Liver (tissue), 9 donors: ENCODE results near the gene ATP5F1D. TPM values are rescaled to one million over a fixed set of nuclear protein-coding genes. Genes with fewer than 3 reads are reported as not detected.
A peak's percentile ranks its signal among the peaks of the same experiment; 100 is the strongest.

Experiments used
- DNase-seq: peaks from one replicate; pipeline ENCODE4 v3.0.0-alpha.2; 2017; ENCODE audit warnings: low spot score
- H3K27ac ChIP-seq, 2 donors: one replicate each; pipeline ENCODE4 v1.7.0; 2013; ENCODE audit warnings: inconsistent platforms in 2 of 2, low read length in 2 of 2, control low read depth in 1 of 2, low read depth in 1 of 2, mild to moderate bottlenecking in 1 of 2
- H3K27me3 ChIP-seq, 4 donors: one replicate each; pipeline versions ENCODE4 v1.6.1 to v1.7.0; 2013; ENCODE audit warnings: low read length in 3 of 4, inconsistent platforms in 1 of 4, mild to moderate bottlenecking in 1 of 4, moderate library complexity in 1 of 4; ENCODE audit not compliant: control insufficient read depth in 4 of 4, insufficient read depth in 4 of 4
- H3K36me3 ChIP-seq, 4 donors: one replicate each; pipeline versions ENCODE4 v1.6.1 to v1.7.0; 2013; ENCODE audit warnings: low read length in 3 of 4, mild to moderate bottlenecking in 3 of 4, low read depth in 1 of 4, moderate library complexity in 1 of 4; ENCODE audit not compliant: control insufficient read depth in 4 of 4, insufficient read depth in 3 of 4
- H3K4me1 ChIP-seq, 4 donors: one replicate each; pipeline versions ENCODE4 v1.6.1 to v1.7.0; 2013; ENCODE audit warnings: low read length in 3 of 4, mild to moderate bottlenecking in 3 of 4, moderate library complexity in 1 of 4; ENCODE audit not compliant: control insufficient read depth in 4 of 4, insufficient read depth in 4 of 4
- H3K4me3 ChIP-seq, 3 donors: one replicate each; pipeline versions ENCODE4 v1.6.1 to v1.7.0; 2013; ENCODE audit warnings: low read length in 3 of 3, control low read depth in 1 of 3, low read depth in 1 of 3, mild to moderate bottlenecking in 1 of 3
- H3K9ac ChIP-seq, 2 donors: one replicate each; pipeline ENCODE4 v1.7.0; 2013; ENCODE audit warnings: low read length in 2 of 2, mild to moderate bottlenecking in 2 of 2, moderate library complexity in 2 of 2, control low read depth in 1 of 2, low read depth in 1 of 2
- H3K9me3 ChIP-seq, 4 donors: one replicate each; pipeline versions ENCODE4 v1.6.1 to v1.7.0; 2013; ENCODE audit warnings: low read length in 3 of 4; ENCODE audit not compliant: control insufficient read depth in 4 of 4
- EGR1 ChIP-seq, 2 donors: IDR thresholded peaks; 2 replicates each; pipeline ENCODE4 v1.6.1; 2016 to 2018; ENCODE audit warnings: antibody characterized with exemption in 2 of 2, low read depth in 2 of 2
- FOXA1 ChIP-seq: IDR thresholded peaks from 2 replicates; pipeline ENCODE4 v1.6.1; 2016; ENCODE audit warnings: antibody characterized with exemption
- FOXA2 ChIP-seq: IDR thresholded peaks from 2 replicates; pipeline ENCODE4 v1.6.1; 2016; ENCODE audit warnings: antibody characterized with exemption
- GABPA ChIP-seq, 2 donors: IDR thresholded peaks in 1 of 2; conservative IDR thresholded peaks in 1 of 2; 2 replicates each; pipeline ENCODE4 v1.6.1; 2016; ENCODE audit warnings: antibody characterized with exemption in 2 of 2, mild to moderate bottlenecking in 1 of 2, moderate library complexity in 1 of 2
- HNF4A ChIP-seq, 2 donors: conservative IDR thresholded peaks; 2 replicates each; pipeline ENCODE4 v1.6.1; 2016; ENCODE audit warnings: antibody characterized with exemption in 2 of 2, mild to moderate bottlenecking in 2 of 2
- HNF4G ChIP-seq: IDR thresholded peaks from 2 replicates; pipeline ENCODE4 v1.6.1; 2016; ENCODE audit warnings: antibody characterized with exemption
- JUND ChIP-seq, 2 donors: IDR thresholded peaks; 2 replicates each; pipeline ENCODE4 v1.6.1; 2016; ENCODE audit warnings: antibody characterized with exemption in 2 of 2
- NR2F2 ChIP-seq: IDR thresholded peaks from 2 replicates; pipeline ENCODE4 v1.6.1; 2016; ENCODE audit warnings: antibody characterized with exemption
- RAD21 ChIP-seq, 2 donors: IDR thresholded peaks; 2 replicates each; pipeline ENCODE4 v1.6.1; 2016; ENCODE audit warnings: antibody characterized with exemption in 2 of 2, mild to moderate bottlenecking in 2 of 2
- RXRA ChIP-seq, 2 donors: IDR thresholded peaks; 2 replicates each; pipeline ENCODE4 v1.6.1; 2017 to 2018; ENCODE audit warnings: antibody characterized with exemption in 2 of 2, mild to moderate bottlenecking in 1 of 2
- SP1 ChIP-seq: IDR thresholded peaks from 2 replicates; pipeline ENCODE4 v1.6.1; 2018; ENCODE audit warnings: antibody characterized with exemption, mild to moderate bottlenecking
- TAF1 ChIP-seq: conservative IDR thresholded peaks from 2 replicates; pipeline ENCODE4 v1.6.1; 2016; ENCODE audit warnings: antibody characterized with exemption, mild to moderate bottlenecking
- YY1 ChIP-seq: IDR thresholded peaks from 2 replicates; pipeline ENCODE4 v1.6.1; 2016; ENCODE audit warnings: antibody characterized with exemption, mild to moderate bottlenecking
- WGBS: extraction: QIAGEN DNeasy Blood & Tissue Kit; methylation state at CpG from one replicate; pipeline ENCODE4 v1.1.7; 2013; 5-methylcytosine and 5-hydroxymethylcytosine counted together
- polyA plus RNA-seq, 2 donors: library from polyadenylated mRNA; stranded (reverse) in 1 of 2; unstranded in 1 of 2; fragments of 200-250 nt in 1 of 2; fragments of >200 nt in 1 of 2; fragmentation: Nextera tagmentation in 1 of 2; extraction: Ambion mirVana in 1 of 2; gene quantifications; one replicate each; pipeline versions ENCODE4 v1.2.1 to v1.2.3, GENCODE V29; 2013 to 2015
- total RNA-seq, 2 donors: library from RNA; depleted of rRNA; stranded (reverse); fragments of >200 nt; gene quantifications; one replicate each; pipeline ENCODE4 v1.2.3, GENCODE V29; 2014
- TF ChIP-seq, protein P1 (sequence below): fragments of 150-350 bp; IDR thresholded peaks from 2 replicates; pipeline ENCODE4 v1.5.1; 2017; ENCODE audit warnings: improper control_type of control experiment, low read depth, low read length; ENCODE audit not compliant: missing input control
- TF ChIP-seq, protein P2 (sequence below): IDR thresholded peaks from 2 replicates; pipeline ENCODE4 v1.6.1; 2016; ENCODE audit warnings: antibody characterized with exemption
- TF ChIP-seq, protein P3 (sequence below): IDR thresholded peaks from 2 replicates; pipeline ENCODE4 v1.6.1; 2016; ENCODE audit warnings: antibody characterized with exemption
- TF ChIP-seq, protein P4 (sequence below): IDR thresholded peaks from 2 replicates; pipeline ENCODE4 v1.6.1; 2016; ENCODE audit warnings: antibody characterized with exemption
- TF ChIP-seq, protein P5 (sequence below): IDR thresholded peaks from 2 replicates; pipeline ENCODE4 v1.6.1; 2016; ENCODE audit warnings: antibody characterized with exemption, mild to moderate bottlenecking
- donor health status: healthy.
- donor health status: healthy.
- donor health status: healthy.
- donor health status: healthy.
- donor health status: healthy.

The ATP5F1D gene
- total and polyA plus RNA-seq, 4 donors, result 20.2 to 315 (median 145) TPM

DNA sequence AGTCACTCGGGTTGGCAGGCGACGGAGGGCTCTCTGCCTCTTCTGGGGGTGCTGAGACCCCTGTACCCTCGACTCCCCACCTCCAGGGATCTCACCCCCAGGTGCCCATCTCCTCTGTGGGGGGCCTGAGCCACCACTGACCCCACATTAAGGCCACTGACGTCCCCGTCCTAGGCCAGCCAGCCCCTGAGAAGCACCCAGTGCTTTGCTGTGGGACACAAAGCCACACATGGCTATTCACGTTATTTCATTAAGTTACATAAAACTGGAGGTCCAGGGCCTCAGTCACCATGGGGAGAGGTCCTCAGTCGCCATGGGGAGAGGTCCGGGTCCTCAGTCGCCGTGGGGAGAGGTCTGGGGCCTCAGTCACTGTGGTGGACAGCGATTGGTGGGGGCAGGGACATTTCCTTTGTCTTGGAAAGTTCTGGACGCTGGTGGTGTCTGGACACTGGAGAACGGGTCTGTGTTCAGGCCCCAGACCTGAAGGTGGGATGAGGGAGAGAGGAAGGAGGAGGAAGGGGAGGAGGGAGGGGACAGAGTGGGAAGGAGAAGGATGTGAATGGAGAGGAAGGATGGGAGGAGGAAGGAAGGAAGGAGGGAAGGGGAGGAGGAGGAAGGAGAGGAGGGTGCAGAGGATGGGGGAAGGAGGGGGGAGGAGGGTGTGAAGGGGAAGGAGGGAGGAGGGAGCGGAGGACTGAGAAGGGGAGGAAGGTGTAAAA lies 40.2 kb downstream of the ATP5F1D start:
- Histone ChIP-seq H3K4me1 (peaks cover 11 to 46% (median 37%) of the 10 kb centered on the region in 4 donors), H3K36me3 (peaks cover 0 to 5% (median 4%) of the 10 kb centered on the region in 4 donors), H3K27me3 (no peaks in the 10 kb centered on the region), H3K9ac (no peak overlapping the region), H3K27ac (no peak overlapping the region), H3K4me3 (no peak overlapping the region), H3K9me3 (no peaks in the 10 kb centered on the region)
- 78% methylated on average over 15 of the region's 15 CpGs for WGBS
- no peak for DNase-seq
- TF ChIP-seq RXRA (IDR thresholded peaks at IDR 0.05) (no peak), FOXA1 (no peak), FOXA2 (no peak), YY1 (no peak), JUND (IDR thresholded peaks at IDR 0.05) (no peak), NR2F2 (no peak), GABPA (IDR thresholded peaks at IDR 0.05 in 1 of 2, conservative IDR thresholded peaks at IDR 0.05 in 1 of 2) (no peak), HNF4A (conservative IDR thresholded peaks at IDR 0.05) (no peak), RAD21 (IDR thresholded peaks at IDR 0.05) (no peak)
- TF ChIP-seq, protein P1, sequence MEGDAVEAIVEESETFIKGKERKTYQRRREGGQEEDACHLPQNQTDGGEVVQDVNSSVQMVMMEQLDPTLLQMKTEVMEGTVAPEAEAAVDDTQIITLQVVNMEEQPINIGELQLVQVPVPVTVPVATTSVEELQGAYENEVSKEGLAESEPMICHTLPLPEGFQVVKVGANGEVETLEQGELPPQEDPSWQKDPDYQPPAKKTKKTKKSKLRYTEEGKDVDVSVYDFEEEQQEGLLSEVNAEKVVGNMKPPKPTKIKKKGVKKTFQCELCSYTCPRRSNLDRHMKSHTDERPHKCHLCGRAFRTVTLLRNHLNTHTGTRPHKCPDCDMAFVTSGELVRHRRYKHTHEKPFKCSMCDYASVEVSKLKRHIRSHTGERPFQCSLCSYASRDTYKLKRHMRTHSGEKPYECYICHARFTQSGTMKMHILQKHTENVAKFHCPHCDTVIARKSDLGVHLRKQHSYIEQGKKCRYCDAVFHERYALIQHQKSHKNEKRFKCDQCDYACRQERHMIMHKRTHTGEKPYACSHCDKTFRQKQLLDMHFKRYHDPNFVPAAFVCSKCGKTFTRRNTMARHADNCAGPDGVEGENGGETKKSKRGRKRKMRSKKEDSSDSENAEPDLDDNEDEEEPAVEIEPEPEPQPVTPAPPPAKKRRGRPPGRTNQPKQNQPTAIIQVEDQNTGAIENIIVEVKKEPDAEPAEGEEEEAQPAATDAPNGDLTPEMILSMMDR, result no peak
- TF ChIP-seq, protein P2, sequence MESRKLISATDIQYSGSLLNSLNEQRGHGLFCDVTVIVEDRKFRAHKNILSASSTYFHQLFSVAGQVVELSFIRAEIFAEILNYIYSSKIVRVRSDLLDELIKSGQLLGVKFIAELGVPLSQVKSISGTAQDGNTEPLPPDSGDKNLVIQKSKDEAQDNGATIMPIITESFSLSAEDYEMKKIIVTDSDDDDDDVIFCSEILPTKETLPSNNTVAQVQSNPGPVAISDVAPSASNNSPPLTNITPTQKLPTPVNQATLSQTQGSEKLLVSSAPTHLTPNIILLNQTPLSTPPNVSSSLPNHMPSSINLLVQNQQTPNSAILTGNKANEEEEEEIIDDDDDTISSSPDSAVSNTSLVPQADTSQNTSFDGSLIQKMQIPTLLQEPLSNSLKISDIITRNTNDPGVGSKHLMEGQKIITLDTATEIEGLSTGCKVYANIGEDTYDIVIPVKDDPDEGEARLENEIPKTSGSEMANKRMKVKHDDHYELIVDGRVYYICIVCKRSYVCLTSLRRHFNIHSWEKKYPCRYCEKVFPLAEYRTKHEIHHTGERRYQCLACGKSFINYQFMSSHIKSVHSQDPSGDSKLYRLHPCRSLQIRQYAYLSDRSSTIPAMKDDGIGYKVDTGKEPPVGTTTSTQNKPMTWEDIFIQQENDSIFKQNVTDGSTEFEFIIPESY, result no peak
- TF ChIP-seq, protein P3, sequence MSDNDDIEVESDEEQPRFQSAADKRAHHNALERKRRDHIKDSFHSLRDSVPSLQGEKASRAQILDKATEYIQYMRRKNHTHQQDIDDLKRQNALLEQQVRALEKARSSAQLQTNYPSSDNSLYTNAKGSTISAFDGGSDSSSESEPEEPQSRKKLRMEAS, result no peak

DNA sequence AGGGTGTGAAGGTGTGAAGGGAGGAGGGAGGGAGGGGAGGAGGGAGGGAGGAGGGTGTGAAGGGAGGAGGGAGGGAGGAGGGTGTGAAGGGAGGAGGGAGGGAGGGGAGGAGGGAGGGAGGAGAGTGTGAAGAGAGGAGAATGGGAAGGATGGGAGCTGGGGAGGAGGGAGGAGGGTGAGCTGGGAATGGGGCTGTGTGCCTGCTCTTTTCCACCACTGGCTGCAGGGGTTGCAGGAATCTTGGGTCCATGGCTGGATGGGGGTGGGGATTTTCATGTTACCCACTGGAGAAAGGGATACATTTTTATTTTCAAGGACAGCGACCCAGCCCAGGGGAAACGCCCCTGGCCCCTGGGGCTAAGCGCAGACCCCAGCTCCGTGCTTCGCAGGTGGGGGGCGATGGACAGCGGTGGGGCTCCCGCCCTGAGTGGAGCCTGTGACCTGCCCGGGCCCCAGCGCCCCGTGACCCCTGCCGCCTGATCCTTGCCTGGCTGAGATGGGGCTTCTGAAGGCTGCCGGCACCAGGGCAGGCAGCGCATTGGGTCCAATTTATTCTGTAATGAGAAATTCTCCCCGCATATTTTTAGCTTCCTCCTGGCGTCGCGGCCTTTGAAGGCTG lies 41.1 kb downstream of the ATP5F1D start:
- Histone ChIP-seq H3K4me3 (peak overlapping the region in 1 of 3 donors; percentile 54), H3K27ac (peak overlapping the region; percentile 82 to 90), H3K9me3 (no peaks in the 10 kb centered on the region), H3K27me3 (no peaks in the 10 kb centered on the region), H3K36me3 (peaks cover 0 to 5% (median 4%) of the 10 kb centered on the region in 4 donors), H3K4me1 (peaks cover 15 to 46% (median 35%) of the 10 kb centered on the region in 4 donors), H3K9ac (no peak overlapping the region)
- TF ChIP-seq, protein P4, sequence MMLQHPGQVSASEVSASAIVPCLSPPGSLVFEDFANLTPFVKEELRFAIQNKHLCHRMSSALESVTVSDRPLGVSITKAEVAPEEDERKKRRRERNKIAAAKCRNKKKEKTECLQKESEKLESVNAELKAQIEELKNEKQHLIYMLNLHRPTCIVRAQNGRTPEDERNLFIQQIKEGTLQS, result no peak
- TF ChIP-seq FOXA1 (no peak), GABPA (IDR thresholded peaks at IDR 0.05 in 1 of 2, conservative IDR thresholded peaks at IDR 0.05 in 1 of 2) (no peak), NR2F2 (no peak), JUND (IDR thresholded peaks at IDR 0.05) (no peak), EGR1 (IDR thresholded peaks at IDR 0.05; ENCODE audit: low read depth in 2 of 2) (no peak), FOXA2 (no peak), RAD21 (IDR thresholded peaks at IDR 0.05) (no peak), HNF4G (no peak), SP1 (no peak), TAF1 (no peak)
- TF ChIP-seq, protein P2, result no peak
- TF ChIP-seq, protein P5, sequence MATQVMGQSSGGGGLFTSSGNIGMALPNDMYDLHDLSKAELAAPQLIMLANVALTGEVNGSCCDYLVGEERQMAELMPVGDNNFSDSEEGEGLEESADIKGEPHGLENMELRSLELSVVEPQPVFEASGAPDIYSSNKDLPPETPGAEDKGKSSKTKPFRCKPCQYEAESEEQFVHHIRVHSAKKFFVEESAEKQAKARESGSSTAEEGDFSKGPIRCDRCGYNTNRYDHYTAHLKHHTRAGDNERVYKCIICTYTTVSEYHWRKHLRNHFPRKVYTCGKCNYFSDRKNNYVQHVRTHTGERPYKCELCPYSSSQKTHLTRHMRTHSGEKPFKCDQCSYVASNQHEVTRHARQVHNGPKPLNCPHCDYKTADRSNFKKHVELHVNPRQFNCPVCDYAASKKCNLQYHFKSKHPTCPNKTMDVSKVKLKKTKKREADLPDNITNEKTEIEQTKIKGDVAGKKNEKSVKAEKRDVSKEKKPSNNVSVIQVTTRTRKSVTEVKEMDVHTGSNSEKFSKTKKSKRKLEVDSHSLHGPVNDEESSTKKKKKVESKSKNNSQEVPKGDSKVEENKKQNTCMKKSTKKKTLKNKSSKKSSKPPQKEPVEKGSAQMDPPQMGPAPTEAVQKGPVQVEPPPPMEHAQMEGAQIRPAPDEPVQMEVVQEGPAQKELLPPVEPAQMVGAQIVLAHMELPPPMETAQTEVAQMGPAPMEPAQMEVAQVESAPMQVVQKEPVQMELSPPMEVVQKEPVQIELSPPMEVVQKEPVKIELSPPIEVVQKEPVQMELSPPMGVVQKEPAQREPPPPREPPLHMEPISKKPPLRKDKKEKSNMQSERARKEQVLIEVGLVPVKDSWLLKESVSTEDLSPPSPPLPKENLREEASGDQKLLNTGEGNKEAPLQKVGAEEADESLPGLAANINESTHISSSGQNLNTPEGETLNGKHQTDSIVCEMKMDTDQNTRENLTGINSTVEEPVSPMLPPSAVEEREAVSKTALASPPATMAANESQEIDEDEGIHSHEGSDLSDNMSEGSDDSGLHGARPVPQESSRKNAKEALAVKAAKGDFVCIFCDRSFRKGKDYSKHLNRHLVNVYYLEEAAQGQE, result no peak
- TF ChIP-seq, protein P3, result no peak
- DNase-seq, result no peak
- WGBS, result 63% methylated on average over 18 of the region's 18 CpGs
